Measurements from ENCODE around the gene CNOT1.

CNOT1 gene

GRCh38 chr16:58515871-58516767, 113.5 kb downstream of the CNOT1 start:
- DNase-seq = peak; percentile 21

DNA sequence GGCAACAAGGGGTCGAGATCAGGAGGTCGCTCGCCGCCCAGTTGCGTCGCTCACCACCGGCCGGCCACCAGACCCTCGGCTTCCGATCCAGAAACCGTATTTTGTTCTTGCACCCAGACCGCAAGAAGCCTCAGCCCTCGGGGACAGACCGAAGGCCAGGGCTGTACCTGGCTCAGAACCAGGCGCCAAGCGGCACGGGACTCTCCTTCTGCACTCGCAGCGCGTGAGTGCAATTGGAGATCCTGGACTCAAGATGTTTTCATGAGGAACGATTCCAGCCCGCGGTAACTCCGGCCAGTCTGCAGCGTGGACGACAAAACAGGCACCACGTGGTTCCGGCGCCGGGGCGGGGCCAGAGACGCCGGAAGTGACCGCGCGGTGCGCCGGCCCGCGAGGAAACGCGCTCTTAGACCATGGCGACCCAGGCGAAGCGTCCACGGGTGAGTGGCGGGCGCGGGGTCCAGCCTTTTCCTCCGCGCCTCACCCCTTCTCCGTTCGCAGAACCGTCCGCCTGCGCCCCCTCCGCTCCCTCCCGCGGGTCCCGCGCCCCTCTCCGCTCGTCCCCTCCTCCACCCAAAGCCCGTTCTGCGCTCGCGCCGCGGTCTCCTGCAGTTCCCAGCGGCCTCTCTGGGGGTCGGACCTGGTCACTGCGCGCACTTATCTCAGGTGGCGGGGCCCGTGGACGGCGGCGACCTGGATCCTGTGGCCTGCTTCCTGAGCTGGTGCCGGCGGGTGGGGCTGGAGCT, 114.3 kb downstream of the CNOT1 start, which contains the start of gene SETD6:
Gene SETD6, plus strand, starts transcription at position 393 of the 746 bp plus-strand sequence. Its CDS starts 21 bp downstream, at position 414.
- DNase-seq = peak; percentile 59

DNA sequence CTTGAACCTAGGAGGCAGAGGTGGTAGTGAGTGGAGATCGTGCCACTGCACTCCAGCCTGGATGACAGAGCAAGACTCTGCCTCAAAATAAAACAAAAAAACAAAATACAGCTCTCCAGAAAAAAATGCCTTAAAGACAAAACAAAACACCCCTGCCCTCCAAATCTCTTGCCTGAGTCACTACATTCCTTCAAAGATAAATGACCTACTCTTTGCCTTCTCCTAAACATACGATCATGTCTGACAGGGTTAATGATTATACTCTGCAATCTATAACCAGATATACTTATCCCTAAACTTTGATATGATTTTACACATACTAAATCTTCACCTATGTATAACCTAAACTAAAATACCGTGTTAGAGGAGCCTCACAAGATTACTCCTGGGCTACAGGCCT, 115.8 kb downstream of the CNOT1 start:
- DNase-seq = no peak

GRCh38 chr16:58511933-58512815, 117.5 kb downstream of the CNOT1 start:
- peak; percentile 81 for DNase-seq

DNA sequence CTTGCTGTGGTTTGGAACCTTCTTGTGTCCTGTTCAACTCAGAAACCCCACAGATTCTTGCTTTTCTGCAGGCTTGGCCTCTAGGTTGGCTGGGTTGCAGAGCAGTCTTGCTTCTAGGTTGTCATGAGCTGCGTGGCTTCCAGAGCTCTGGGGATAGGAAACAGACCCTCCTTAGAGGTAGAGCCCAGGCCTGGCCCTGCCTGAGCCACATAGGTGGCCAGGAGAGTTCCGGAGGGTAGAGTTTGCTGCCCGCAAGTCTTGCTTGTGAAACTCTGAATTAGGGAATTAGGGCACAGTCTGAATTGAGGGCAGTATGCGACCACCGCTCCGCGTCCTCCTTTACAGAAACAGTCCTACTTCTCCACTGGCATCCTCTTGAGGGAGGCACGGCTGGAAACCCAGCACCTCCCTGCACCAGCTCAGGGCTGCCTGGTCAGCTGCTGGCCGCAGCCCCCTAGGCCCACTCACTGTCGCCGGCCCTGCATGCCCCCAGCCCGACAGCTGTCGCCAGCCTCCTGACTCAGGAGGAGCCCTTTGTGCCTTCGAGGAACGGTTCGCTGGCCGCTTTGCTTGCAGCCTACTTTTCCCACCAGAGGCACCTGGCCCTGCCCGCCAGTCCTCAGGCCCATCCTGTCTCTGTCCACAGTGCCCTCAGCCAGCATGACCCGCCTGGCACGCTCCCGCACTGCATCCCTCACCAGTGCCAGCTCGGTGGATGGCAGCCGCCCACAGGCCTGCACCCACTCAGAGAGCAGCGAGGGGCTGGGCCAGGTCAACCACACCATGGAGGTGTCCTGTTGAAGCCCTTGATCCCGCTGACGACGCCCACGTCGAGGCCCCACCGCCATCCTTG, 118.6 kb downstream of the CNOT1 start:
- no peak for DNase-seq

DNA sequence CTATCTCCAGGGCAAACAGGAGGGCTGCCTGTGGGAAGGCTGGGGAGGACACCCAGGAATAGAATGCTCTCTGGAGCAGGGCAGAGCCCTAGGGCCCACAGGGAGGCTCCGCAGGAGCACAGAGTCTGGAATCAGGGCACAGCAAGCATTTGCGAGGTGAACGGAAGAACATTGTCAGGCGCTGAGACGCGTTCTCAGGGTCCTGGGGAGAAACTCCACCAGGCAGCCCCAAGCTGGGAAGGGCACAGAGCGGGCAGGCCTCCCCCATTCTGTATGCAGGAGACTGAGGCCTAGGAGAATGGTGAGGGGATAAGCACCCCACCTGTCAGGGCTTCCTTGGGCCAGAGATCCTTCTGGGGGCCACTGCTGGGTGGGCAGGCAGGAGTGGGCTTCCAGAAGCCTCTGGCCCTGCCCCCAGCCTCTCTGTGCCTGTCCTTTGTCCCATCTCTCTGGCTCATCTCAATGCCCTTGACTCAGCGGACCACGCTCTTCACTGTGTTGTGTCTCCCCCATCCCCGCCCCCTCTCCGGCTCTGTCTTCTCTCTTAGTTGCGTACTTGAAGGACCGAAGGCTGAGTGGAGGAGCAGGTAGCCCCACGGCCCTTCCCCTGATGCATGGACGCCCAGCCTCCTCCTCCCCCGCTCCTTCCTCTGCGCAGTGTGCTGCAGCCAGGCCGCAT, 119.4 kb downstream of the CNOT1 start:
- DNase-seq = no peak

- no peak for DNase-seq
Observed at GRCh38 chr16:58509256-58510096, 120.2 kb downstream of the CNOT1 start.

DNA sequence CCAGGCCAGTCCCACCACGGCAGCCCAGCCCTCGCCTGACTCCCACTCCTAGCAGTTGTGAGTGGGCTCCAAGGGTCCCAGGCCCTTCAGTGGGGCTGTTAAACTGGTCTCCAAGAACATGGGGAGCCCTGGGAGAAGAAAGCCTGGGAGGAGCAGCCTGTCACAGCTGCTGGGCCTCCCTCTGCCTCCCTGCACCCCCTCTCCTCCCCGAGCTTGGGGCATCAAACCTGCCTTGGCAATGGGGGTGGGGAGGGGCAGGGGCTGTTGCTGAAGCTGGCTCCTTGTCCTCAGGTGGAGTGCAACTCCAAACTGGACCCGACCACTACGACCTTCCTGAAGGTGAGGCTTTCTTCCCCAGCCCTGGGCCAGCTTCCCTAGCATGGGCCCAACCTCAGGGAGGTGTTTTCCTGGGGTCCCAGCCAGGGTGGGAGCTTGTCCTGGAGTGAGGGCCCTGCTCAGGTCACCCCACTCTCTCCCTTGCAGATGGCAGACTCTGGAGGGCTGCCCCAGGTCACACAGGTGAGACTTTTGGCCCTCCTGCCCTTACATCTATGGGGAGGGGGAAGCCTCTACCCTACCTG, 120.9 kb downstream of the CNOT1 start:
- no peak for DNase-seq

DNA sequence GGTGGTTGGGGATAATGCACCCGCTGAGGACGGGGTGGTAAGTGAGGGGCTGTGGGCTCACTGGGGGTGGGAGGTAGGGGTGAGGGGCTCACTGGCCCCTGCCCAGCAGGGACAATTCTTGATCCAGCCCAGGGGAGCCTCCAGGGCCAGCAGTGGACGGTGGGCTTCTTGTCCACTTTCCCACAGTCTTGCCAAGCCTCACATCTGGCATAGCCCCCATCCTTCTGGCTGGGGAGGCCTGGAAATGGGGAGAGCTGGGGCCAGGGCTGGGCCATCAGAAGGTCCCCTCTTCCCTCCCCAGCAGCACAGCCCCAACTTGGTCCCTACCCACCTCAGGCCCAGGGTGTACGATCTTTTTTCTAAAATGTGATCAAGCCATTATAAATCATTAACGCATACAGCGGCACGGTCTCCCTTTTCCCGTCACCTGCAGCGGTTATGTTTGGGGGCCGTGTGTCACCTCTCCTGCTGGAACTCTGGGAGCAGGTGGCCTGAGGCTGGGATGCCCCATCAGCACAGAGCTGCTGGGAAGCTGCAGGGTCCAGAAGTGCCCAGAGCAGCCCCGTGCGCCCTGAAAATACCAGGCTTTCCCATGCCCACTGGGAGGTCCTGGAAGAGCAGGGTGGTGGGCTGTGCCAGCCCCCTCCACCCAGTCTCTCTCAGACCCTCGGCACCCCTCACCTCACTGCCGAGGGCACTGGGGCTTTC, 121.5 kb downstream of the CNOT1 start:
- no peak for DNase-seq

DNA sequence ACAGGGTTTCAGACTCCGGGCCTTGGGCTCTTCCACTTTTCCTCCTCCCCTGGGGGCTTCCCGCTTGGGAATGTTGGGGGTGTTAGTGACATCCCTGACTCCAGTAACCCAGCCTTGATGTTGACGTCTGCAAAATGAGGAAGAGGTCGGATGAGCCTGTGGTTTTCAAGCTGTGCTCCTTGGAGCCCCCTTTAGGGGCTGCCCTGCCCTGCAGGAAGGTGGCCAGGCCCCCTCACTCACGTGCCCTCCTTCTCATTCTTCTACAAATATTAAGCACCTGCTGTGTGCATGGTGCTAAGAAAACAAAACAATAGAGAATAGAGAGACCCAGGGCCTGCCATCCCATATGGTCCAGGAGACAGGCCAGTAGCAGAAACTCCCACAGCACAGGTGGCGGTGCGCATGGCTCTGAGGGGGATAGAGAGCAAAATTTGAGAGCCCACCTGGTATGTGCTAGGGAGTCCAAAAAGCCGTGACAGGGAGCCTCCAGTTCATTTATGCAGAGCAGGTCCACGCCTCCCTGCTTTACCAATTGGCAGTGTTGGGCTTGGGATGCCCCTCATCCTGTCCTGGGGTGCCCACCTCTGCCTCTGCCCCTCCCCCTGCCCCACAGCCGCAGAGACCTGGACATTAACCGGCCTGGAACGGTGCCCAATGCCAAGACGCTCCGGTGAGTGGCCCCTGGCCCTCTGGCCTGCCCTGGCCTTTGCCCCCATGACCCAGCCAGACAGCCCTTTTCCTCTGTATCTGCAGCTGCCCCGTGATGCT, 122.2 kb downstream of the CNOT1 start:
- no peak for DNase-seq

- no peak for DNase-seq
Observed at GRCh38 chr16:58506241-58507194, 123.1 kb downstream of the CNOT1 start.

DNA sequence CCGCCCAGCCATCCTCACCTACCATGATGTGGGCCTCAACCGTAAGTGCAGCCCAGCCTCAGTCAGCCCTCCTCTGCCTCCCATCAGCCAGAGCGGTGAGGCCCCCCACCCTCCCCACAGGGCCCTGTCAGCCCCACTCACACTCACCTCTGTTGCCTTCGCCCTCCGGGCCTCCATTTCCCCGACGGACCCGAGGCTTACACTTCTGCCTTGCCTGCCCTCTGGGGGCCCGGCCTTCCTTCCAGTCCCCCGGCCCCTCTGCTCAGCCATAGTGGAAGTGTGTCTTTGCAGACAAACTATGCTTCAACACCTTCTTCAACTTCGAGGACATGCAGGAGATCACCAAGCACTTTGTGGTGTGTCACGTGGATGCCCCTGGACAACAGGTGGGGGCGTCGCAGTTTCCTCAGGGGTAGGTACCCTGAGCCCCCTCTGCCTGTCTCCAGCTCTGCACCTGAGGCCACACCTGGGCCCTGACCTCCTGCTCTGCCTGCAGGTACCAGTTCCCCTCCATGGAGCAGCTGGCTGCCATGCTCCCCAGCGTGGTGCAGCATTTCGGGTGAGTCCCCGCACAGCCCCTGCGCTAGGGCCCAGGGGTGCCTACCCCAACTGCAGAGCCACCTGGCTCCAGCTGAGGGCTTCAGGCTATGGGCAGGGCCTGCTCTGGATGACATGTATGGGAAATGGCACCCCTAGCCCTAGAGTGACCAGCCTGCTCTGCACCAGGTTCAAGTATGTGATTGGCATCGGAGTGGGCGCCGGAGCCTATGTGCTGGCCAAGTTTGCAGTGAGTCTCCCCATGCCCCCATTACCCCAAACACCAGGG, 125.5 kb downstream of the CNOT1 start:
- DNase-seq = no peak

- DNase-seq = no peak
Observed at GRCh38 chr16:58503166-58503862, 126.3 kb downstream of the CNOT1 start.

GRCh38 chr16:58502217-58502921, 127.3 kb downstream of the CNOT1 start:
- no peak for DNase-seq
